Mesothelial cell of epicardium (in vitro differentiated cells): ENCODE data around the gene OS9. TPM values are rescaled to one million over a fixed set of nuclear protein-coding genes. Genes with fewer than 3 reads are reported as not detected.
A peak's percentile ranks its signal among the peaks of the same experiment; 100 is the strongest.

Source experiments
- DNase-seq, 2 experiments: peaks; one replicate each; pipeline ENCODE4 v3.0.0; 2021; ENCODE audit warnings: low spot score in 2 of 2; ENCODE audit not compliant: unreplicated experiment in 2 of 2
- H3K27ac Mint-ChIP-seq: 2 replicates; pipeline ENCODE4 v1.8.0; 2021; ENCODE audit warnings: mixed read lengths
- H3K27me3 Mint-ChIP-seq: 2 replicates; pipeline ENCODE4 v1.8.0; 2021; ENCODE audit warnings: low read depth, mixed read lengths
- H3K36me3 Mint-ChIP-seq: 2 replicates; pipeline ENCODE4 v1.8.0; 2021; ENCODE audit warnings: mixed read lengths
- H3K4me1 Mint-ChIP-seq: 2 replicates; pipeline ENCODE4 v1.8.0; 2021; ENCODE audit warnings: mixed read lengths
- H3K4me3 Mint-ChIP-seq: 2 replicates; pipeline ENCODE4 v1.8.0; 2021; ENCODE audit warnings: mild to moderate bottlenecking, moderate library complexity, mixed read lengths
- H3K9me3 Mint-ChIP-seq: 2 replicates; pipeline ENCODE4 v1.8.0; 2021; ENCODE audit warnings: mixed read lengths
- total RNA-seq: library from RNA; stranded (reverse); gene quantifications from 3 replicates; pipeline ENCODE4 v1.2.1, GENCODE V29; 2021
- TF ChIP-seq, protein P1 (sequence below): fragments of 200-600 bp; sonication (generic); IDR thresholded peaks from one replicate; pipeline ENCODE4 v1.5.0; 2021; ENCODE audit warnings: antibody characterized with exemption; ENCODE audit not compliant: unreplicated experiment

OS9 gene
- total RNA-seq, 1 donor from 2014 or later, result 166 TPM

GRCh38 chr12:57693317-57693658 lies 644 bp upstream of the OS9 start:
- Mint-ChIP-seq H3K4me3 (no peak overlapping the region), H3K27ac (no peak overlapping the region), H3K4me1 (no peaks in the 10 kb centered on the region), H3K27me3 (peaks cover 21% of the 10 kb centered on the region), H3K9me3 (peaks cover 9% of the 10 kb centered on the region), H3K36me3 (peaks cover 16% of the 10 kb centered on the region)
- TF ChIP-seq, protein P1, sequence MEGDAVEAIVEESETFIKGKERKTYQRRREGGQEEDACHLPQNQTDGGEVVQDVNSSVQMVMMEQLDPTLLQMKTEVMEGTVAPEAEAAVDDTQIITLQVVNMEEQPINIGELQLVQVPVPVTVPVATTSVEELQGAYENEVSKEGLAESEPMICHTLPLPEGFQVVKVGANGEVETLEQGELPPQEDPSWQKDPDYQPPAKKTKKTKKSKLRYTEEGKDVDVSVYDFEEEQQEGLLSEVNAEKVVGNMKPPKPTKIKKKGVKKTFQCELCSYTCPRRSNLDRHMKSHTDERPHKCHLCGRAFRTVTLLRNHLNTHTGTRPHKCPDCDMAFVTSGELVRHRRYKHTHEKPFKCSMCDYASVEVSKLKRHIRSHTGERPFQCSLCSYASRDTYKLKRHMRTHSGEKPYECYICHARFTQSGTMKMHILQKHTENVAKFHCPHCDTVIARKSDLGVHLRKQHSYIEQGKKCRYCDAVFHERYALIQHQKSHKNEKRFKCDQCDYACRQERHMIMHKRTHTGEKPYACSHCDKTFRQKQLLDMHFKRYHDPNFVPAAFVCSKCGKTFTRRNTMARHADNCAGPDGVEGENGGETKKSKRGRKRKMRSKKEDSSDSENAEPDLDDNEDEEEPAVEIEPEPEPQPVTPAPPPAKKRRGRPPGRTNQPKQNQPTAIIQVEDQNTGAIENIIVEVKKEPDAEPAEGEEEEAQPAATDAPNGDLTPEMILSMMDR, result no peak
- no peak for DNase-seq

DNA sequence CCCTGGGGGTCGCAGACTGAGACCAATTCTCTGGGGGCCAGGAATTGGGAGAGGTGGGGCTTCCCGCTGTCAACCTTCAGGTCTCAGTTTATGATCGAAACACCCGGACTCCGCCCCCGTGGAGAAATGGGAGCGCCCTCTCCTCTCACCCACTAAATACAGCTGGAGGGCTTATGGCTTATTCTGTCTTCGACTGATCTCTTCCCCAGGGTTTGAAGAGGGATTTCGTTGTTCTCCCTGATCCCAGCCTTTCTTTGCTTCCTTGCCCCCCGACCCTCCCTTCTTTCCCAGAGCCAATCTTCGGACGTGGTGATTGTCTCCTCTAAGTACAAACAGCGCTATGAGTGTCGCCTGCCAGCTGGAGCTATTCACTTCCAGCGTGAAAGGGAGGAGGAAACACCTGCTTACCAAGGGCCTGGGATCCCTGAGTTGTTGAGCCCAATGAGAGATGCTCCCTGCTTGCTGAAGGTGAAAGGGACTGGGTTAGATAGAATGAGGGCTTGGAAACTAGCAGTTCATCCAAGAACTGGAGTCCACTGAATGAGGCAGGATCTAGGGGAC lies 607 bp downstream of the OS9 start:
- TF ChIP-seq, protein P1, result no peak
- Mint-ChIP-seq H3K4me3 (no peak overlapping the region), H3K4me1 (no peaks in the 10 kb centered on the region), H3K36me3 (peaks cover 27% of the 10 kb centered on the region), H3K9me3 (peaks cover 9% of the 10 kb centered on the region), H3K27ac (no peak overlapping the region), H3K27me3 (peaks cover 12% of the 10 kb centered on the region)
- no peak for DNase-seq

DNA sequence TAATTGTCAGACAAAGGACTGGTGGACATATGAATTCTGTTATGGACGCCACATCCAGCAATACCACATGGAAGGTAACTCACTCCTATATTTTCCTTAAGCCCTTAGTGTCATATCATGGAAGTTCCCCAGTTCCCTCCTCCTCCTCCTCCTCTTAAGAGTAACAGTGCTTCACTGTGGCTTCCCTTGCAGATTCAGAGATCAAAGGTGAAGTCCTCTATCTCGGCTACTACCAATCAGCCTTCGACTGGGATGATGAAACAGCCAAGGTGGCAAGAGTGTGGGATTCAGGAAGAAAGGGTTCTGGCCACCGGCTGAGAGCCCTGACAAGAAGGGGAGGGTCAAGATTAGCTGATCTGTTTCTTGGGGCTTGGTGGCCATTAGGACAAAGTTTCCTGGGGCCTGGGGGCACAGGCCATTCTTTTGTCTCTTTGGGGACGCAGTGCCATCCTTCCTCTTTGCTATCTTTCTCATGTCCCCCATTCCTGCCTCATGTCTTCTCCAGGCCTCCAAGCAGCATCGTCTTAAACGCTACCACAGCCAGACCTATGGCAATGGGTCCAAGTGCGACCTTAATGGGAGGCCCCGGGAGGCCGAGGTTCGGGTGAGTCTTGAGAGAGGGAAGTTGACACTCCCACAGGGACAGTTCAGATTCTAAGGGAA lies 2.0 kb downstream of the OS9 start:
- H3K4me3 Mint-ChIP-seq, result peak overlapping the region; percentile 34
- DNase-seq, result no peak
- H3K27me3 Mint-ChIP-seq, result peaks cover 3% of the 10 kb centered on the region
- TF ChIP-seq, protein P1, result no peak
- H3K9me3 Mint-ChIP-seq, result peaks cover 9% of the 10 kb centered on the region
- H3K4me1 Mint-ChIP-seq, result no peaks in the 10 kb centered on the region
- H3K36me3 Mint-ChIP-seq, result peaks cover 31% of the 10 kb centered on the region
- no peak overlapping the region for H3K27ac Mint-ChIP-seq

GRCh38 chr12:57697076-57697475 lies 3.1 kb downstream of the OS9 start:
- Mint-ChIP-seq H3K36me3 (peaks cover 35% of the 10 kb centered on the region), H3K9me3 (peaks cover 4% of the 10 kb centered on the region), H3K27me3 (no peaks in the 10 kb centered on the region), H3K27ac (no peak overlapping the region), H3K4me1 (no peaks in the 10 kb centered on the region), H3K4me3 (no peak overlapping the region)
- TF ChIP-seq, protein P1, result no peak
- no peak for DNase-seq

GRCh38 chr12:57698414-57698813 lies 4.5 kb downstream of the OS9 start:
- TF ChIP-seq, protein P1, result no peak
- no peak overlapping the region for H3K27ac Mint-ChIP-seq
- H3K4me3 Mint-ChIP-seq, result no peak overlapping the region
- no peaks in the 10 kb centered on the region for H3K4me1 Mint-ChIP-seq
- H3K9me3 Mint-ChIP-seq, result peaks cover 9% of the 10 kb centered on the region
- H3K36me3 Mint-ChIP-seq, result peaks cover 48% of the 10 kb centered on the region
- no peak for DNase-seq
- no peaks in the 10 kb centered on the region for H3K27me3 Mint-ChIP-seq
